MM.1S (cell line): Measurements from ENCODE around the gene CCDC85C.

ENCODE experiments used
- DNase-seq: peaks from one replicate; pipeline ENCODE4 v3.0.0-alpha.2; 2015
- H2AFZ ChIP-seq: fragments of 300-600 bp; sonication (generic); 2 replicates; pipeline ENCODE4 v1.6.0; 2016; ENCODE audit warnings: antibody characterized with exemption, low read length
- H3F3A ChIP-seq: fragments of 300-600 bp; sonication (generic); 2 replicates; pipeline ENCODE4 v1.6.1; 2016; ENCODE audit warnings: mild to moderate bottlenecking, antibody characterized with exemption, low read length, moderate library complexity, mixed read lengths; ENCODE audit not compliant: insufficient read depth
- H3K27ac ChIP-seq: fragments of 300-600 bp; sonication (generic); 2 replicates; pipeline ENCODE4 v1.5.1; 2016; ENCODE audit warnings: mild to moderate bottlenecking, low read length
- H3K27me3 ChIP-seq: fragments of 300-600 bp; sonication (generic); replicated peaks from 2 replicates; pipeline ENCODE4 v1.6.0; 2016; ENCODE audit warnings: low read length; ENCODE audit not compliant: insufficient read depth
- H3K36me3 ChIP-seq: fragments of 300-600 bp; sonication (generic); replicated peaks from 2 replicates; pipeline ENCODE4 v1.6.1; 2016; ENCODE audit warnings: mild to moderate bottlenecking, low read length, mixed read lengths; ENCODE audit not compliant: insufficient read depth
- H3K4me1 ChIP-seq: fragments of 300-600 bp; sonication (generic); 2 replicates; pipeline ENCODE4 v1.6.1; 2016; ENCODE audit warnings: low read length, mixed read lengths
- H3K4me2 ChIP-seq: fragments of 300-600 bp; sonication (generic); 2 replicates; pipeline ENCODE4 v1.6.0; 2016; ENCODE audit warnings: low read depth, low read length
- H3K4me3 ChIP-seq: fragments of 300-600 bp; sonication (generic); 2 replicates; pipeline ENCODE4 v1.5.1; 2016; ENCODE audit warnings: low read length, mixed read lengths
- H3K79me2 ChIP-seq: fragments of 300-600 bp; sonication (generic); 2 replicates; pipeline ENCODE4 v1.6.1; 2016; ENCODE audit warnings: mixed run types, low read length, mixed read lengths
- H3K9ac ChIP-seq: fragments of 300-600 bp; sonication (generic); 2 replicates; pipeline ENCODE4 v1.6.1; 2016; ENCODE audit warnings: low read length, mixed read lengths
- H3K9me2 ChIP-seq: fragments of 300-600 bp; sonication (generic); replicated peaks from 2 replicates; pipeline ENCODE4 v1.6.1; 2016; ENCODE audit warnings: mild to moderate bottlenecking, low read length, mixed read lengths; ENCODE audit not compliant: insufficient read depth
- H3K9me3 ChIP-seq: fragments of 300-600 bp; sonication (generic); replicated peaks from 2 replicates; pipeline ENCODE4 v1.6.1; 2016; ENCODE audit warnings: mild to moderate bottlenecking, low read length, mixed read lengths; ENCODE audit not compliant: insufficient read depth
- H4K20me1 ChIP-seq: fragments of 300-600 bp; sonication (generic); 2 replicates; pipeline ENCODE4 v1.6.1; 2016; ENCODE audit warnings: mild to moderate bottlenecking, low read length, moderate library complexity, mixed read lengths; ENCODE audit not compliant: insufficient read depth
- EZH2 ChIP-seq: fragments of 300-600 bp; sonication (generic); optimal IDR thresholded peaks from 2 replicates; pipeline ENCODE3; 2017; ENCODE audit warnings: low read depth, mild to moderate bottlenecking, antibody characterized with exemption, low read length, mixed read lengths
- EZH2phosphoT487 ChIP-seq: fragments of 300-600 bp; sonication (generic); IDR thresholded peaks from 2 replicates; pipeline ENCODE4 v1.6.1; 2018; ENCODE audit warnings: antibody characterized with exemption, low read length
- TF ChIP-seq, protein P1 (sequence below): fragments of 300-600 bp; sonication (generic); IDR thresholded peaks from 2 replicates; pipeline ENCODE4 v1.5.1; 2016; ENCODE audit warnings: antibody characterized with exemption, low read length, mixed read lengths

The CCDC85C gene

GRCh38 chr14:99461411-99462085 lies 142.5 kb downstream of the CCDC85C start:
- no peaks in the 10 kb centered on the region for H3K36me3 ChIP-seq
- H3K4me3 ChIP-seq: no peak overlapping the region
- no peak overlapping the region for H3K4me2 ChIP-seq
- no peak overlapping the region for H2AFZ ChIP-seq
- TF ChIP-seq EZH2phosphoT487 (no peak), EZH2 (no peak)
- TF ChIP-seq, protein P1, sequence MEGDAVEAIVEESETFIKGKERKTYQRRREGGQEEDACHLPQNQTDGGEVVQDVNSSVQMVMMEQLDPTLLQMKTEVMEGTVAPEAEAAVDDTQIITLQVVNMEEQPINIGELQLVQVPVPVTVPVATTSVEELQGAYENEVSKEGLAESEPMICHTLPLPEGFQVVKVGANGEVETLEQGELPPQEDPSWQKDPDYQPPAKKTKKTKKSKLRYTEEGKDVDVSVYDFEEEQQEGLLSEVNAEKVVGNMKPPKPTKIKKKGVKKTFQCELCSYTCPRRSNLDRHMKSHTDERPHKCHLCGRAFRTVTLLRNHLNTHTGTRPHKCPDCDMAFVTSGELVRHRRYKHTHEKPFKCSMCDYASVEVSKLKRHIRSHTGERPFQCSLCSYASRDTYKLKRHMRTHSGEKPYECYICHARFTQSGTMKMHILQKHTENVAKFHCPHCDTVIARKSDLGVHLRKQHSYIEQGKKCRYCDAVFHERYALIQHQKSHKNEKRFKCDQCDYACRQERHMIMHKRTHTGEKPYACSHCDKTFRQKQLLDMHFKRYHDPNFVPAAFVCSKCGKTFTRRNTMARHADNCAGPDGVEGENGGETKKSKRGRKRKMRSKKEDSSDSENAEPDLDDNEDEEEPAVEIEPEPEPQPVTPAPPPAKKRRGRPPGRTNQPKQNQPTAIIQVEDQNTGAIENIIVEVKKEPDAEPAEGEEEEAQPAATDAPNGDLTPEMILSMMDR: no peak
- H3F3A ChIP-seq: no peaks in the 10 kb centered on the region
- no peaks in the 10 kb centered on the region for H3K79me2 ChIP-seq
- no peak overlapping the region for H3K27ac ChIP-seq
- no peak for DNase-seq
- no peaks in the 10 kb centered on the region for H3K27me3 ChIP-seq
- no peaks in the 10 kb centered on the region for H3K9me2 ChIP-seq
- no peaks in the 10 kb centered on the region for H3K9me3 ChIP-seq
- no peak overlapping the region for H3K9ac ChIP-seq
- no peaks in the 10 kb centered on the region for H4K20me1 ChIP-seq
- H3K4me1 ChIP-seq: no peaks in the 10 kb centered on the region

GRCh38 chr14:99460793-99461192 lies 143.2 kb downstream of the CCDC85C start:
- no peaks in the 10 kb centered on the region for H3K36me3 ChIP-seq
- H3K4me3 ChIP-seq: no peak overlapping the region
- no peaks in the 10 kb centered on the region for H3K4me1 ChIP-seq
- no peaks in the 10 kb centered on the region for H3K9me3 ChIP-seq
- TF ChIP-seq EZH2 (no peak), EZH2phosphoT487 (no peak)
- TF ChIP-seq, protein P1: no peak
- no peak overlapping the region for H3K27ac ChIP-seq
- no peak overlapping the region for H3K9ac ChIP-seq
- H3K27me3 ChIP-seq: no peaks in the 10 kb centered on the region
- no peaks in the 10 kb centered on the region for H3K79me2 ChIP-seq
- no peaks in the 10 kb centered on the region for H3F3A ChIP-seq
- H3K9me2 ChIP-seq: no peaks in the 10 kb centered on the region
- DNase-seq: no peak
- H2AFZ ChIP-seq: no peak overlapping the region
- no peaks in the 10 kb centered on the region for H4K20me1 ChIP-seq
- H3K4me2 ChIP-seq: no peak overlapping the region

GRCh38 chr14:99459481-99460100 lies 144.4 kb downstream of the CCDC85C start:
- no peaks in the 10 kb centered on the region for H3K9me3 ChIP-seq
- no peak overlapping the region for H2AFZ ChIP-seq
- no peak overlapping the region for H3K27ac ChIP-seq
- TF ChIP-seq, protein P1: no peak
- TF ChIP-seq EZH2phosphoT487 (no peak), EZH2 (no peak)
- H3K9me2 ChIP-seq: no peaks in the 10 kb centered on the region
- H4K20me1 ChIP-seq: no peaks in the 10 kb centered on the region
- no peaks in the 10 kb centered on the region for H3K79me2 ChIP-seq
- no peaks in the 10 kb centered on the region for H3K4me1 ChIP-seq
- DNase-seq: no peak
- H3K9ac ChIP-seq: no peak overlapping the region
- H3K4me3 ChIP-seq: no peak overlapping the region
- H3K27me3 ChIP-seq: no peaks in the 10 kb centered on the region
- no peaks in the 10 kb centered on the region for H3F3A ChIP-seq
- H3K4me2 ChIP-seq: no peak overlapping the region
- no peaks in the 10 kb centered on the region for H3K36me3 ChIP-seq
